HTERT RPE-1 (cell line): ENCODE results near the gene XIRP1.

Experiments
- in situ Hi-C: fragments of 300-500 bp; cut with MboI; formaldehyde crosslinking; loops from 4 replicates; pipeline ENCODE4 v1.14.3; 2020; ENCODE audit warnings: low sequenced_read_pairs

The XIRP1 gene

DNA sequence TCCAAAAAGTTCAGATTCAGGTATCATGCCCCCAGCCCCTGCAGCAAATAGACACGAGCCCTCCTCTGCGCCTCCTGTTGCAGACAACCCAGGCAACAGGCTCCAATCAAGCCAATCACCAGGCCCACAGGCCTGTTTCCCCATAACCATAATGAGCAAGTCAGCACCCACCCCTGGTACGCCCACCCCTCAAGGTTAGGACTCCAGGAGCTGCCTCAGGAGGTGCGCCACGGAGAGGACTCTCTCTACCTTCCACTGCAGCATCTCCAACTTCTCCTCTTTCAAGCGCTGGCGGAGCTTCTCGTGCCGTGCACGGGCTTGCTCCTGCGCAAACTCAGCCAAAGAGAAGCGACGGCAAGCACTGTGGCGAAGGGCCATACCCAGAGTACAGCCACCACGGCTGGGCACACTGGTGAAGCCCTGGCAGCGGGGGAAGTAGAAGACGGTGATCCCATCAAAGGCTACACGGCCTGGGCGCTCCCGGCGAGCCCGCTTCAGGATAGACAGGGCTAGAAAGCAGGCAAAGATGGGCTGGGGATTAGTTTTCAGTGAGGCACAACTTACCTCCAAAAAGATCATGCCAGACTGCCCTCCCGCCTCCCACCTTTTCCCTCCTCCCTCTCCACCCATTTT is 47.5 kb downstream of the XIRP1 start:
- in situ Hi-C loops: no loop called here

DNA sequence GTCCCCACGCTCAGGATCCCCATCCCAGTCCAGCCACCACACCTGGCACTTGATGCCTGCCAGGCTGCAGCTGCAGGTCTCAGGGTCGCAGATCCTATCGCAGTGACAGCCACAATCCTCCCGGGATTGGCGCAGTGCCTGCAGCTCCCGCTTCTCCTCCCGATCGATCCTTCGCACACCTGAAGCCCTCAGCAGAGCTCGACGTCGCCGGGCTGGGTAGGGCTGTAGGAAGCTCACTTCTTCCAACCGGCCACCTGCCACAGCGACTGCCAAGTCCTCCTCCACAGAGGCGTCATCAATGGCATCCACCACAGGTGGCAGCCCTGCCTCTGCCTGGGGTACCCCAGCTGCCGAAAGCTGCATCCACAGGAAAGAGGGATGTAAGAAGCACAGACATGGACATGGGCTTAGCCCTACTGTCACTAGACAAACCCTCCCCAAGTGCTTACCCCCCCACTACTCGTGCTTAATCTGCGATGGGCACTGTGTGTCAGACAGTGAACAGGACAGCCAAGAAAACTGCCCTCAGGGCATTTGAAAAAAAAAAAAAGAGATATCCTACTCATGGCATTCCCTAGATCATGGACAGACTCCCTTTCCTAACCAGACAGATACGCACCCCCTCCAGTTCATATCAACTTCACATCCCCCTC is 48.2 kb downstream of the XIRP1 start:
- in situ Hi-C loops: no loop called here

- in situ Hi-C loops: no loop called here
These were observed 49.1 kb downstream of the XIRP1 start for GRCh38 chr3:39143051-39143885.

- in situ Hi-C loops: no loop called here
These were observed 50.3 kb downstream of the XIRP1 start for GRCh38 chr3:39142067-39142466.

- in situ Hi-C loops: no loop called here
These were observed 51.0 kb downstream of the XIRP1 start for GRCh38 chr3:39141171-39141995.

DNA sequence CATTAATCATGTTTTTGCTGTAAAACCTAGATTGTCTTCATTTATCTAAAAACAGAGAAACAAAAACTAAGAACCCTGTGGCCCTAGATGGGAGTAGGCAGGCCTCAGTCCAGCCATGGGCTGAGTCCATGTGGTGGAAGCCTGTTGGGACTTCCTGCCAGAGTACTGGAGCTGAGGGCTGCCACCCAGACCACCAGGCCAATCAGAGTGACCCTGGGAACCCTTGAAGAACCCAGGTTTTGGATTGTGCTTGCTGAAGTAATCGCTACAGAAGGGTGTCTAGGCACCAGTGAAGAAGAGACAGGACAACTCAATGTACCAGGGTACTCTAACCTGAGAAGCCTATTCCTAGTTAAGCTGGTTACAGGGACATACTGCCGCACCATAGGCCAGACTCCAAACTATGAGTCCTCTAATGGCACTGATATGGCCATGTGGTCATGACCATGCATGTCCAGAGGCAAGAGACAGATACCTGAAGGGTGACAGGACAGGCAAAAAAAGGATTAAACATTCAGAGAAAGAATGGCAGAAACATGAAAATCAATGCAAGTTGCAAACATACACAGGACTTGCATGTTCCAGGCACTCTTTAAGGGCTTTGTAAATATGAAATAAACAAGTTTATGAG is 51.9 kb downstream of the XIRP1 start:
- in situ Hi-C loops: no loop called here

GRCh38 chr3:39139442-39139841 is 53.0 kb downstream of the XIRP1 start:
- in situ Hi-C loops: no loop called here

DNA sequence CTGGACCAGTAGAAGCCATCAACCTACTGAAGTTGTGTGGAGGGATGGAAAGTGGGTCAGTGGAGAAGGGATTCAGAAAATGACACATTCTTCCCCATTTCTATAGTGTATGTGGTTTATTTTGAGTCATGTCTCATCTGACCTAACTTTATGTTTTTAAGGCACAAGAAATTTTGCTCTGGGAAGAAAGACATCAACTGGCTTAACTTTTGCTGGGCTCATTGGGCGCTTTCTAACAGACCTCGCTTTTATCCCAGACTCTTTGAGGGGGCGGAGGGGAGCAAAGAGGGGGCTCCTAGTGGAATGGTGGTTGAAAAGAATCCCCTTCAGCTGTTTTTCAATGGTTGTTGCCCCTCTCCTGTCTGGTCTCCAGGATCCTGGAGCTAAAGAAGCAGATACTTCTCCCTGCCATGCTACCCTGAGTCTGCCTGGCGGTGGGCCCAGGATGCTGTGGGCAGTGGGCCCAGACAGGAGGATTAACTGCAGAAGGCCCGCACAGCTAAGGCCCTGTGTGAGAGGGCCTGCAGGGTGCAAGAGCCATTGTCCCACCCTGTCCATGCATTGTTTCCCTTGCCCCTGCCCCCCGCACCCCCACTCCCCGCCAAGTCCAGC is 53.5 kb downstream of the XIRP1 start:
- in situ Hi-C loops: no loop called here

- in situ Hi-C loops: no loop called here
These were observed 54.2 kb downstream of the XIRP1 start for GRCh38 chr3:39137991-39138803.

GRCh38 chr3:39137435-39137936 is 54.9 kb downstream of the XIRP1 start:
- in situ Hi-C loops: no loop called here

DNA sequence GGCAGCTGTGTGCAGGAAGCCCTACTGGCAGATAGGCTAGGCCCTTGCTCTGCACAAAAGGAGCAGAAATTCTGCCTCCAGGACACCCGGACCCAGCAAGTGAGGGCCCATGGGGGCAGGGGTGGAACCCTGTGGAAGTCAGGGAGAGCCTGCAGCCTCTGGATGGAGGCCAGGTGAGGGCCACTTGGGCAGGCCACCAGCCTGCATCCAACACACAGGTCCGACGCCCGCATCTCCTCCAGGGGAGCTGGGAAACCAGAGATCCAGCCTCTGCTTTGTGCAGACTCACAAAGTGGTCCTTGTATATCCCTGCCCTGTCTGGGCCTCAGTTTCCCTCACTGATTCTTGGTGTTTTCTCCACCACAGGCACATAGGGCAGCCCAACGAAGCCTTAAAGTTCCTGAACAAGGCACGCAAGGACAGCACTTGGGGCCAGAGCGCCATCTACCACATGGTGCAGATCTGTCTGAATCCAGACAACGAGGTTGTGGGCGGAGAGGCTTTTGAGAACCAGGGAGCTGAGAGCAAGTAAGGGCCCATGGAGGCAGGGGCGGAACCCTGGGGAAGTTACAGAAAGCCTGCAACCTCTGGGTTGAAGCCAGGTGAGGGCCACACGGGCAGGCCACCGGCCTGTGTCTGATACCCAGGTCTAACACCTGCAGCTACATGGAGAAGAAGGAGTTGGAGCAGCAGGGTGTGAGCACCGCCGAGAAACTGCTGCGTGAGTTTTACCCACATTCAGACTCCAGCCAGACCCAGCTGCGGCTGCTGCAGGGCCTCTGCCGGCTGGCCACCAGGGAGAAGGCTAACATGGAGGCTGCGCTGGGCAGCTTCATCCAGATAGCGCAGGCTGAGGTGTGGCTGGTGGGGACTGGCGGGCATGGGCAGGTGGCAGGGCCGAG is 55.6 kb downstream of the XIRP1 start:
- in situ Hi-C loops: no loop called here

DNA sequence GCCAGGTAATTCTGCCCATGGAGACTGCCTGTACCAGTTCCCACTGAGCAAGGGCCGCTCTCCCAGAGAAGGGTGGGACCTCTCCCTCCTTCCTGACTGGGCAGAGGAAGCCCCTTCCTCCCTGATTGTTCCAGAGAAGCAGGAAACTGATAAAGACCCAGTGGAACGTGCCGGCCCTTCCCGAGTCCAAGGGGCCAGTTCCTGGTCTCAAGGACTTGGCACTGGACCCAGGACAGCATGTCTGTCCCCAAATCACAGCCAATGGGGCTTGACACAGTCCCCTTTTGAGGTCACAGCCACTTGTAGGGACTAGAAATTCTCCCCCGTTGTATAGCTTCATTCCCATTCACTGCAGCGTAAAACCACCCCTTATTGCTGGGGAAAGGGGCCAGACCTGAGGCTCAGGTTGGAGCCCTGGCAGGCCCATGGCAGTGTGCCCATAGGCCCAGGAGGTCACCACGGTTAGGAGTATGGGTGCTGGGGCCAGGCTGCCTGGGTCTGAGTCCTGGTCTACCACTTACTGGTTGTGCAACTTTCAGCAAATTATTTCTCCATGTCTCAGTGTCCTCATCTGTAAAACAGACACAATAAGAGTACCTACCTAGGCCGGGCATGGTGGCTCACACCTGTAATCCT is 57.1 kb downstream of the XIRP1 start:
- in situ Hi-C loops: no loop called here

GRCh38 chr3:39134305-39134704 is 58.1 kb downstream of the XIRP1 start:
- in situ Hi-C loops: no loop called here

- in situ Hi-C loops: no loop called here
These were observed 58.6 kb downstream of the XIRP1 start for GRCh38 chr3:39133822-39134221.
